ENCODE results near the gene GTF2IRD1.
"Not testable (repeated sequence)": the region's sequence is repeated elsewhere in the genome, so short reads cannot be mapped to it uniquely, and the experiment has no call there.

The GTF2IRD1 gene

DNA sequence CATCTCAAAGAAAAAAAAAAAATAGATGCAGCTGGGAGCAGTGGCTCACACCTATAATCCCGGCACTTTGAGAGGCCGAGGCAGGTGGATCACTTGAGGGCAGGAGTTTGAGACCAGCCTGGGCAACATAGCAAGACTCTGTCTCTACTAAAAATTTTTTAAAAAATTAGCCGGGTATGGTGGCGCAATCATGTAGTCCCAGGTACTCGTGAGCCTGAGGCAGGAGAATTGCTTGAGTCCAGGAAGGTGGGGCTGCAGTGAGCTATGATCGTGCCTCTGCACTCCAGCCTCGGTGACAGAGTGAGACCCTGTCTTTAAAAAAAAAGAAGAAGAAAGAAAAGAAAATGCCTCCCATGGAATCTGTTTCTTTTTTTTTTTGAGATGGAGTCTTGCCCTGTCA, 31.9 kb downstream of the GTF2IRD1 start:
- no peak for DNase-seq (ENCODE audit: low read depth in 1 of 2, low spot score in 1 of 2)

DNA sequence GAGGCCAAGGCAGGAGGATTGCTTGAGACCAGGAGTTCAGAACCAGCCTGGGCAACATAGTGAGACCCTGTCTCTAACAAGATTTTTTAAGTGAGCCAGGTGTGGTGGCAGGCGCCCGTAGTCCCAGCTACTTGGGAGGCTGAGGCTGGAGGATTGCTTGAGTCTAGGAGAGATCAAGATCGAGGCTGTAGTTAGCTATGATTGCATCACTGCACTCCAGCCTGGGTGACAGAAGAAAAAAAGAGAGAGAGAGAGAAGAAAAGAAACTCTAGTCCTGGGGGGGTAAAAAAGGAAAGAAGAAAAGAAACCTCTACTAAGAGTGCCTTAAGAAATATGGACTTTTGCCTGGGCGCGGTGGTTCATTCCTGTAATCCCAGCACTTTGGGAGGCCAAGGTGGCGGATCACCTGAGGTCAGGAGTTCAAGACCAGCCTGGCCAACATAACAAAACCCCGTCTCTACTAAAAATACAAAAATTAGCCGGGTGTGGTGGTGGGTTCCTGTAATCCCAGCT, 34.9 kb downstream of the GTF2IRD1 start:
- DNase-seq (ENCODE audit: low read depth in 1 of 2, low spot score in 1 of 2): not testable (repeated sequence)

DNA sequence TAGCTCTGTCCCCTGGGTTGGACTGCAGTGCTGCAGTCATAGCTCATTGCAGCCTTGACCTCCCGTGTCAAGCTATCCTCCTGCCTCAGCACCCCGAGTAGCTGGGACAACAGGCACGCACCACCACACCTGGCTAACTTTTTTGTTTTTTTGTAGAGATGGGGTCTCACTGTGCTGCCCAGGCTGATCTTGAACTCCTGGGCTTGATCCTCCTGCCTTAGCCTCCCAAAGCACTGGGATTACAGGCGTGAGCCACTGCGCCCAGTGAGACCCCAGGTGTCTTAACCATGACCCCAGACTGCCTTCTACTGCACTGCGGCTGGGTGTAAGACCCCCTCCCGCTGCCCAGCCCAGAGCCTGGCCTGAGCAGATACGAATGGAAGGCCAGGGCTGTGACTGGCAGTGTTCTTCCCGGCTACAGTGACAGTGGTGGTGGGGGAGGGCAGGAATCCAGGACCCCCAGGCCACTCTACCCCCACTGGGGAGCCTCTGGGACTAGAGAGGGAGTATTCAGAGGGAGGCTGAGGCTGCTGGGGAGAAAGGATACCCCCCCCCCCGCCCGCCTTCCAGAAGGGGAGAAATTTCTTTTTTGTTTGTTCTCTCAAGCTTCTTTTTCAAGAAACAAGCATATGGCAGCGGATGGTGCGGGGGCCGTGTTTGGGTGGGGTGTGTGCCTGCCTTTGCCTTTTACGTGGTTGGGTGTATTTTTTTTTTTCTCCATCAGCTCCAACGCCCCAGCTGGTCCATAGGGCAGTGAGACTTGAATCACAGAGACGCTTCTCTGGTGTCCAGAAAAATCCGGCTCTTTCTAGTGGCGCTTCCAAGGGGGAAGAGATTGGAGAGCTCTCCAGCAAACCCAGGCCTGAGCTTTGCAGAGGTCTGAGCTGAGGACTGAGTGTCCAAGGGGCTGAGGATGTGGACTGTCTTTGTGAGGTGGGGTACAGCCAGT, 36.6 kb downstream of the GTF2IRD1 start:
- DNase-seq (ENCODE audit: low read depth in 1 of 2, low spot score in 1 of 2): no peak

DNA sequence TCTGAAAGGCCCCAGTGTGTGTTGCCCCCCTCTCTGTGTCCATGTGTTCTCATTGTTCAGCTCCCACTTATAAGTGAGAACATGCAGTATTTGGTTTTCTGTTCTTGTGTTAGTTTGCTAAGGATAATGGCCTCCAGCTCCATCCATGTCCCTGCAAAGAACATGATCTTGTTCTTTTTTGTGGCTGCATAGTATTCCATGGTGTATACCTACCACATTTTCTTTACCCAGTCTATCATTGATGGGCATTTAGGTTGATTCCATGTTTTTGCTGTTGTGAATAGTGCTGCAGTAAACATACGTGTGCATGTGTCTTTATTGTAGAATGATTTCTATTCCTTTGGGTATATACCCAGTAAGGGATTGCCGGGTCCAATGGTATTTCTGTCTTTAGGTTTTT, 37.8 kb downstream of the GTF2IRD1 start:
- not testable (repeated sequence) for DNase-seq (ENCODE audit: low read depth in 1 of 2, low spot score in 1 of 2)

DNA sequence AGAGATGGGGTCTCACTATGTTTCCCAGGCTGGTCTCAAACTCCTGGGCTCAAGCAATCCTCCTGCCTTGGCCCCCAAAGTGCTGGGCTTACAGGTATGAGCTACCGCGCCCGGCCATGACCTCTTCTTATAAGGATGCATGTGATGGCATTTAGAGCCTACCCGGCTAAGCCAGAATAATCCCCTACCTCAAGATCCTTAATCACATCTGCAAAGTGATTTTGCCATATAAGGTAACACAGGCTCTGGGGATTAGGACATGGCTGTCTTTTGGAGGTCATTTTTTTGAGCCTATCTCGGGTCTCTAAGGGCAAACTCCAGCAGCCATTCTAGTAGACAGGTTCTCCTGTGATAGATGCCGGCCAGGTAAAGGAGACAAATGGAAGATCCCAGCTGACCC, 39.6 kb downstream of the GTF2IRD1 start:
- no peak for DNase-seq (ENCODE audit: low read depth in 1 of 2, low spot score in 1 of 2)

DNA sequence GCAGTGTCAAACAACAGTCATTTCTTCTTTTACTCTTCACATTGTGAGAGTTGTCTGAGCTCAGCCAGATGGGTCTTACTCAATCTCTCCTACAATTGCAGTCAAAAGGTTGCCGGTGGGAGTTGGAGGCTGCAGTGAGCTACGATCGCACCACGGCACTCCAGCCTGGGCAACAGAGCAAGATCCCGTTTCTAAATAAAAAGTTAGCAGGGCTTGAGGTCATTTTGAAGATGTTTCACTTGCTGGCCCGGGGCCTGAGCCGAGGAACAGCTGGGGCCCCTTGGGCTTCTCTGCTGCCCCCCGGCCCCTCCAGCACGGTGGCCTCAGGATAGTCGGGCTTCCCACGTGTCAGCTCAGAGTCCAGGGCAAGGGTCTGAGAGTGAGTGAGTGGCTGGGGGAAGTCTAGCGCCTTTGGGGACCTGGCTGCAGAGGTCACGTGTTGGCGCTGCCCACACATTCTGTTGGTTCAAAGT, 40.4 kb downstream of the GTF2IRD1 start:
- no peak for DNase-seq (ENCODE audit: low read depth in 1 of 2, low spot score in 1 of 2)

DNA sequence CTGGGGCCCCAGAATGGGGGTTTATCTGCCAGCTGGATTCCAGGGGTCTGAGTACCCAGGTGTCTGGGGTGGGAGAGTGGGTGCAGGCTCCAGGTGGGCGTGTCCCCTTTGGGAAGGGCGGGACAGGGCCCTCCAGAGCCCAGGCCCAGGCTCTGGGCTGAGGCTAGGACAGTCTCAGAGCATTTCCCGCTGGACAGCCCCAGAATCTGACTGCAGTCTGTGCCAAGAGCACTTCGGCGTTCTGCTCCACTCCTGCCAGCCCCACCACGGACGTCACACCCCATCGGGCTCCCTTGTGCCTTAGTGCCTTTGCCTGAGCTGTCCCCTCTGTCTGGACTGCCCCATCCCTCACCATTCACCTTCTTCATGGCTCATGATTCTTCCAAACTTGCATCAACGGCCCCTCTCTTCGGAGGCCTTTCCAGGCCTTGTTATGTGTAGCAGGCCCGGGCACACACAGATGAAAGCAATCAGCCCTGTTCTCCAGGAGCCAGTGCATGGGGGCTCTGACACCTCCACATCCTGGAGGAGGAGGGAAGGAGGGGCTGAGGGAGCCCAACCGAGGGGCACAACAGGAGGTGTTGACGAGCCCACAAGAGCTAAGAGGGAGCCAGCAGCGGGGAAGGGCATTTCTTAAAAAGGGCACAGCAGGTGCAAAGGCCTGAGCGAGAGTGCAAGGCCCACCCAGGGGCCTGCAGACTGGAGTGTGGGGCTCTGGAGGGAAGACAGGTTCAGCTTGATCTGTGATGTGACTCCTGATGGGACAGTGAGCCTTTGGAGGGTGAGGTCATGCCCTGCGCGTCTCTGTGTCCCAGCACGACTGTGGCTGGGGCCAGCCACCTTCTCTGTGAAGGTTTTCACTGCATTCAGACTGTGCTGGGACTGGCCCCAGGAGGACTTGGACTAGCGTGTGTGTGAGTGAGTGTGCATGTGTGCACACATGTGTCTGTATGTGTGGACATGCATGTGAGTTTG, 41.7 kb downstream of the GTF2IRD1 start:
- DNase-seq (ENCODE audit: low read depth in 1 of 2, low spot score in 1 of 2): no peak

DNA sequence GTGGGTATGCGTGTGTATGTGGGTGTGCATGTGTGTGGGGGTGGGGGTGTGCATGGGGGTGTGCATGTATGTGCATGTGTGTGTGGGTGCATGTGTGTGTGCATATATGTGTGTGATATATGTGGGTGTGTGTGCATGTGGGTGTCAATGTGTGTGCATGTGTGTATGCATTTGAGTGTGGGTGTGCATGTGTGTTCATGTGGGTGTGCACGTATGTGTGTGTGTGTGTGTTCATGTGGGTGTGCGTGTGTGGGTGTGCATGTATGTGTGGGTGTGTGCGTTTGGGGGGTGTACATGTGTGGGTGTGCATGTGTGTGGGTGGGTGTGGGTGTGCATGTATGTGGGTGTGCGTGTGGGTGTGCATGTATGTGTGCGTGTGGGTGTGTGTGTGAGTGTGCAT, 42.6 kb downstream of the GTF2IRD1 start:
- DNase-seq (ENCODE audit: low read depth in 1 of 2, low spot score in 1 of 2): no peak

DNA sequence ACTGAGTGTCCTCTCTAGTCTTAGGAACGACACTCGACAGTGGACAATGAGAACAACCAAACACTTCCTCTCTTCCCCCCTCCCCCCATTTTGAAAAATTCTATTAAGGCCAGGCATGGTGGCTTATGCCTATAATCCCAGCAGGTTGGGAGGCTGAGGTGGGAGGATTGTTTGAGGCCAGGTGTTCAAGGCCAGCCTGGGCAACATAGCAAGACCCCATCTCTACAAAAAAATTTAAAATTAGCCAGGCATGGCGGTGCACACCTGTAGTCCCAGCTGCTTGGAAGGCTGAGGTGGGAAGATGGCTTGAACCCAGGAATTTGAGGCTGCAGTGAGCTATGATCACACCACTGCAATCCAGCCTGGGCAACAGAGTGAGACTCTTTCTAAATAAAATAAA, 43.1 kb downstream of the GTF2IRD1 start:
- DNase-seq (ENCODE audit: low read depth in 1 of 2, low spot score in 1 of 2): not testable (repeated sequence)

DNA sequence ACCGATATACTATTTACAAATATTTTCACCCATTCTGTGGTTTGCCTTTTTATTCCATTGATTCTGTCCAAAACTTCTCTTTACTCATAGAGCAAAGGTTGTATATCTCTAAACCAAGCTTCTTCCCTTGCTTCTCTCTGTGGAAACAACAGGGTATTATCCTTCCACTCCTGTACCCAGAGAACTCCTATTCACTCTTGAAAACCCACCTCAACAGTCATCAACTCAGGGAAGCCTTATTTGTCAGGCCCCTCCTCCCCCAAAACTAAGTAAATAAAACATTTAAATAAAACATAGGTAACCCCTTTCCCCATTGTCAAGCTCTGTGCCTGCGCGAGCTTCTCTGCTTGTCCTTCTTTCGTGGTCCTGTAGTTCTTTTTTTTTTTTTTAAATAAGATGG, 44.6 kb downstream of the GTF2IRD1 start:
- no peak for DNase-seq (ENCODE audit: low read depth in 1 of 2, low spot score in 1 of 2)

DNA sequence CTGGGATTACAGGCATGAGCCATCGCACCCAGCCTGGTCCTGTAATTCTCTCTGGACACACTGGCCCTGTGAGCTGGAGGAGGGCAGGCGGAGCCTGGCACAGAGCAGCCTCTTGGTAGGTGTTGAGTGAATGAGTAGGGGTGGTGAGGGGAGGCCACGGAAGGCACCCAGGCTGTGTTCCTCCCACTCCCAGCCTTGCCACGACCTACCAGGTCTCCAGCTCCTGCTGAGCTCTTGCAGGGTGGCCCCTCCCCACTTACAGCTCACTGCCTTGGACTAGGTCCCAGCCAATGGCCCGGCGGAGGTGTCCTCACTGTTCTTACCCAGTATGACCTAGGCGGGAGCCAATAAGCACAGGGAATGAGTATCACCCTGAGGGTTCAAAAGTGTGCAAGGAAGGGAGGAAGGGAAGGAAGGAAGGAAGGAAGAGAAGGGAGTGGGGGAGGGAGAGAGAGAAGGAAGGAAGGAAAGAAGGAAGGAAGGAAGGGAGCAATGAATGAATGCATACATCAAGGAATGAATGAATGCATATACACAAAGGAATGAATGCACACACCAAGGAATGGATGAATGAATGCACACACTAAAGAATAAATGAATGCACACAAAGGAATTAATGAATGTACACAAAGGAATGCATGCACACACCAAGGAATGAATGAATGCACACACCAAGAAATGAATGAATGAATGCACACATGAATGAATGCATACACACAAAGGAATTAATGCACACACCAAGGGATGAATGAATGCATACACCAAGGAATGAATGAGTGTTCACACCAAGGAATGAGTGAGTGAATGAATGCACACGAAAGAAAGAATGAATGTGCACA, 45.5 kb downstream of the GTF2IRD1 start:
- DNase-seq (ENCODE audit: low read depth in 1 of 2, low spot score in 1 of 2): no peak

DNA sequence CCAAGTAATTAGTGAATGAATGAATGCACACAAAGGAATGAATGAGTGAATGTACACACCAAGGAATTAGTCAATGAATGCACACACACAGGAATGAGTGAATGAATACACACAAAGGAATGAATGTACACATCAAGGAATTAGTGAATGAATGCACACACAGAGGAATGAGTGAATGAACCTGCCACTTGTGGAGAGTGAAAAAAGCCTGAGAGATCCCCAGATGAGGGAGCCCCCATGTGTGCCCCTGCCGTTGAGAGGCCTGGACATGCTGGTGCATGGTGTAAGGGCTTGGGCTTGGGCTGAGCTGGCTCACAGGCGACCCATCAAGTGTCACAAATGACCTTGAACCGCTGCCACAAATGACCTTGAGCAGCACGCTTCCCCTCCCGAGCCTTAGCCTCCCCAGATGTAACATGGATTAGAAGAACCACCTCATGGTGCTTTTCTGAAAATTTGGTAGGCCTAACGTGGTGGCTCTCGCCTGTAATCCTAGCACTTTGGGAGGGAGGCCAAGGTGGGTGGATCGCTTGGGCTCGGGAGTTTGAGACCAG, 46.2 kb downstream of the GTF2IRD1 start:
- DNase-seq (ENCODE audit: low read depth in 1 of 2, low spot score in 1 of 2): no peak

DNA sequence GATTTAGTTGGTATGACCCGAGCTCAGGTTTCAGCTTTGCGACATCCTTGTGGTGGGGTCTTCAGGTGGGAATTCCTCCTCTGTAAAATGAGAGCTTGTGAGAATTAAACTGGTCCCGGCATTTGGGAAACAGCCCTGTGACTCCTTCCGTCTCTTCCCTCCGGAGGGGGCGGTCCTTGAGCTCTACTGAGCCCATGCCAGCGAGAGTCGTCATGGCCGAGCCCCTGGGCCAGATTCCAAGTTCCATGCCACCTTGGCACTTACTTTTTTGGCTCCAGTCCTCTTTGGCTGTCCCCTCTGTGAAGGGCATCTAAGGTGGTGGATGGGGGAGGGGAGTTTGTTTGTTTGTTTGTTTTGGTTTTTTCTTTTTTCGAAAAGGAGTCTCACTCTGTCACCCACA, 47.6 kb downstream of the GTF2IRD1 start:
- no peak for DNase-seq (ENCODE audit: low read depth in 1 of 2, low spot score in 1 of 2)

DNA sequence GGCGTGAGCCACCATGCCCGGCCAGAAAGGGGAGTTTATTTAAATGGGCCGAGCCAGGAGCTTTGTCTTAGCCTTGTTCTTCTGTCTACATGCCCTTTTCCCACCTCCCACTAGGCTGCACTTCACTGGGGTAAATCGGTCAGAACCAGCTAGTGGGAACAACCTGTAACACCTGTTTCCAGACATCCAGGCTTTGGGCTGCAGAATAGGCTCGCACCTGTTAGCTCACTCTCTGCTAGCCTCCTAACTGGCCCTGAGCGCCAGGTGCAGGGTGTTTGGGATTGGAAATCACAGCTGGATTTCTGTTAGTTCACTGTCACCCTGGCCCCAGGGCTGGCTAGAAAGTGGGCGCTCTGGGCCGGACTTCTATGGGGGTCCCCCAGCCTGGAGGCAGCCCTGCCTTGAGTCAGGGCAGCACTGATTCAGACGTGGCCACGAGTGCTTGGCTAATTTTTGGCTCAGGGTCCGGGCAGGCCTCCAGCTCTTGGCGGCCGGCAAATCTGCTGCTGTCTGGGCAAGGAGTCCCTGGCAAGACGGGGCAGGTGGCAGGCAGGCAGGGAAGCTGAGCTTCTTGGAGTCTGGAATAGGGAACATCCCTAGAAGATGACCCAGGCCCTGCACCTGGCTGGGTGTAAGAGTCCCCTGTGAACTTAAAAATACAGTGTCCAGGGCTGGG, 48.6 kb downstream of the GTF2IRD1 start:
- DNase-seq (ENCODE audit: low read depth in 1 of 2, low spot score in 1 of 2): no peak

DNA sequence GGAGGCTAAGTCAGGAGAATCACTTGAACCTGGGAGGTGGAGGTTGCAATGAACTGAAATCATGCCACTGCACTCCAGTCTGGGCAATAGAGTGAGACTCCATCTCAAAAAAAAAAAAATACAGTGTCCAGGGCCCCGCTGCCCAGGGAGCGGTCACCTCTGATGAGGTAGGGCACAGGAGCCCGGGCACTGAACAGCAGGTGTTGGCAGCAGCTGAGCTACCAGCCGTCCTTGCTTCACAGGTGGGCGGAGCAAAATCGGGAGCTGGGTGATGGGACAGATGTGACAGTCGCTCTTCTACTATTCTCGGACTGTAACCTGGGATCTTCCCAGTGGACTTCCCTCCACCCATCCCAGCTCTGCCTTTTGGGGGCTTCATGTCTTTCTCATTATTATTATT, 49.4 kb downstream of the GTF2IRD1 start:
- no peak for DNase-seq (ENCODE audit: low read depth in 1 of 2, low spot score in 1 of 2)

DNA sequence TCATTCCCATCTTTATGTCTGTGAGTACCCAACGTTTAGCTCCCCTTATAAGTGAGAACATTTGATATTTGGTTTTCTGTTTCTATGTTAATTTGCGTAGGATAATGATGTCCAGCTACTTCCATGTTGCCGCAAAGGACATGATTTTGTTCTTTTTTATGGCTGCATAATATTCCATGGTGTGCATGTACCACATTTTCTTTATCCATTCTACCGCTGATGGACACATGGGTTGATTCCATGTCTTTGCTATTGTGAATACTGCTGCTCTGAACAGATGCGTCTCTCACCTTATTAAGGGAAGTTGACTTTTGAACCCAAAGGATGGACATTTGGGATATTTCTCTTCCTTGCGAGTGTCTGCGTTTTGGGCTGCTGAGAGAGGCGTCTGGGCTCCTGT, 50.2 kb downstream of the GTF2IRD1 start:
- no peak for DNase-seq (ENCODE audit: low read depth in 1 of 2, low spot score in 1 of 2)

DNA sequence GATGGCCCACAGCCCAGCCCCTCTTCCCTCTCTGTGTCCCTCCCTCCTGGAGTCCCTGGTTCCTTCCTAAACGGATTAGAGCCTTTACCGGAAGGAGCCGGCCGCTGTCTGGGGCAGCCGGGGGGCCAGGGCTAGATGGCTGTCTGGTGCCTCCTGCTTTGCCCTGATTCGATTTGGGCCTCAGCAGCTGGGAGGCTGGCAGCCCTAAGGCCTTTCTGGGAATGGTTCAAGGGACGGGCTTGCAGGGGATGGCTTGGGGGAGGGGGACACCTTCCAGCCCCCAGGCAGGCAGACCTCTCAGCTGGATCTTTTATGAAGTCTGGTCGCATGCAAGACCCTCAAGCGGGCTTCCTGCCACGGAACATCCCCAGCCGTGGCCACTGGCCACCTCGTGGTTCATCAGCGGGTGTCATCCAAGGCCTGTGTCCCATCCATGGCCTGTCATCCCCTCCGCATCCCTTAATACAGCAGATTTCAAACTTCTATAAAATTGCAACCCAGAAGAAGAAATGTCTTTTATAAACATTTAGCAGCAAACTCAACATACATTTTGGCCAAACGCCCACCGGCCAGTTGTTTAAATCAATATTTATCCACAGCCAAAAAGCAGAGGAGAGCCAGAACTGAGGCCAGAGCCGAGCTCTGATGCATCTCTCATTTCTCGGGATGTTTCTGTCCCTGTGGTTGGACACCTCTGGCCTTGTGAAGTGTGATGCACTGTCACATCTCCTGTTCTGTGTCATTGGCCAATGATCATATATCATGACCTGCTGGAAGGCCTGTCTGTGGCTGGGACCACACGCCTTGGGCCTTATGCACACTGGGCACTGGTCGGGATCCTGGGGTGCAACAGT, 52.0 kb downstream of the GTF2IRD1 start:
- DNase-seq (ENCODE audit: low read depth in 1 of 2, low spot score in 1 of 2): no peak

DNA sequence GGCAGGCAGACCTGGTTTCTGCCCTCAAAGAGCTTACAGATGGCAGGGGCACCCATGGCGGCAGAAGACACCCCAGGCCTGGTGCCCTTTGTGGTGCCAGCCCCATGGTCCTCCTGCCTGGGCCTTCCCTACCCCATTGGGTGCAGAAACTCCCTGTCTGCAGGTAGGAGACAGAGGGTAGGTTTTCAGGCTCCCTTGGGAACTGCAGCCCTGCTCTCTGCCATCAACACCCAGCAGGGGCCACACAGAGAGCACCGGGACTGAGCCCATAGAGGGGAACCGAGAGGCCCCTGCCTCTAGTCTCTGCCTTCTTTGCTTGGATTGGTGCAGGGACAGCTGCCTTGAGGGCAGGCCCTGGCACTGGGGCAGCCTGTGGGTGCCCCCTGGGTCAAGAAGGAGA, 52.6 kb downstream of the GTF2IRD1 start:
- no peak for DNase-seq (ENCODE audit: low read depth in 1 of 2, low spot score in 1 of 2)
